Natural killer cell (primary cell): Measurements from ENCODE around the gene SLC25A22. TPM values are rescaled to one million over a fixed set of nuclear protein-coding genes. Genes with fewer than 3 reads are reported as not detected.
A peak's percentile ranks its signal among the peaks of the same experiment; 100 is the strongest.

ENCODE experiments used
- ATAC-seq, 3 donors: fragments of 150-1000 bp in 2 of 3; fragments of 200-7000 bp in 1 of 3; cut with Tn5 transposase; 1 replicate in 1 of 3; 2 replicates in 2 of 3; pipeline ENCODE4 v1.10.0; 2021; ENCODE audit warnings: mild to moderate bottlenecking in 2 of 3, moderate library complexity in 2 of 3
- DNase-seq, 2 donors: peaks; one replicate each; pipeline versions ENCODE4 v3.0.0 to v3.0.0-alpha.2; 2013 to 2021; ENCODE audit warnings: mixed read lengths in 1 of 2
- H3K27ac ChIP-seq: one replicate; pipeline ENCODE4 v1.5.1; 2013; ENCODE audit warnings: mild to moderate bottlenecking, low read length
- H3K27me3 ChIP-seq: one replicate; pipeline ENCODE4 v1.6.1; 2013; ENCODE audit warnings: low read length; ENCODE audit not compliant: control insufficient read depth, insufficient read depth
- H3K36me3 ChIP-seq: one replicate; pipeline ENCODE4 v1.6.1; 2013; ENCODE audit warnings: low read length; ENCODE audit not compliant: control insufficient read depth, insufficient read depth
- H3K4me1 ChIP-seq: one replicate; pipeline ENCODE4 v1.6.1; 2013; ENCODE audit warnings: low read length; ENCODE audit not compliant: control insufficient read depth, insufficient read depth
- H3K4me3 ChIP-seq: one replicate; pipeline ENCODE4 v1.5.1; 2013; ENCODE audit warnings: low read length
- H3K9me3 ChIP-seq: one replicate; pipeline ENCODE4 v1.6.1; 2013; ENCODE audit warnings: low read length; ENCODE audit not compliant: control insufficient read depth, insufficient read depth
- H3K27ac Mint-ChIP-seq, 2 donors: one replicate each; pipeline ENCODE4 v1.8.0; 2022; ENCODE audit warnings: mild to moderate bottlenecking in 2 of 2, mixed read lengths in 2 of 2, moderate library complexity in 1 of 2
- H3K27me3 Mint-ChIP-seq, 2 donors: one replicate each; pipeline ENCODE4 v1.8.0; 2022; ENCODE audit warnings: low read depth in 2 of 2, mixed read lengths in 2 of 2
- H3K36me3 Mint-ChIP-seq: one replicate; pipeline ENCODE4 v1.8.0; 2022; ENCODE audit warnings: mixed read lengths
- H3K4me1 Mint-ChIP-seq, 2 donors: one replicate each; pipeline ENCODE4 v1.8.0; 2022; ENCODE audit warnings: mixed read lengths in 2 of 2
- H3K4me3 Mint-ChIP-seq: one replicate; pipeline ENCODE4 v1.8.0; 2022; ENCODE audit warnings: mild to moderate bottlenecking, moderate library complexity, mixed read lengths
- H3K9me3 Mint-ChIP-seq, 2 donors: one replicate each; pipeline ENCODE4 v1.8.0; 2022; ENCODE audit warnings: mixed read lengths in 2 of 2
- CTCF ChIP-seq: fragments of 200-600 bp; IDR thresholded peaks from one replicate; pipeline ENCODE4 v1.8.0; 2022; ENCODE audit warnings: antibody characterized with exemption
- WGBS: methylation state at CpG from one replicate; pipeline ENCODE4 v1.1.7; 2013; ENCODE audit warnings: missing lambda C conversion rate; ENCODE audit not compliant: insufficient coverage; 5-methylcytosine and 5-hydroxymethylcytosine counted together
- intact Hi-C: fragments of 100-400 bp; cut with micrococcal nuclease; formaldehyde crosslinking; loops from one replicate; pipeline ENCODE4 v1.14.2; 2022
- total RNA-seq, 4 donors: library from RNA; stranded (reverse); fragments of 120-200 nt in 1 of 4; gene quantifications; one replicate each; pipeline versions ENCODE4 v1.2.3 to v1.2.4, GENCODE V29; 2013 to 2022

The SLC25A22 gene
- total RNA-seq, 3 donors from 2014 or later (not counting 1 experiment from before 2014, with no cell fraction given) = 22.8 to 34.6 (median 31.5) TPM

GRCh38 chr11:802693-803466 lies 4.8 kb upstream of the SLC25A22 start:
- no peak for TF ChIP-seq CTCF
- Mint-ChIP-seq H3K27me3 (no peaks in the 10 kb centered on the region), H3K4me3 (no peak overlapping the region), H3K4me1 (peaks cover 0 to 9% of the 10 kb centered on the region in 2 donors), H3K36me3 (no peaks in the 10 kb centered on the region), H3K27ac (no peak overlapping the region), H3K9me3 (no peaks in the 10 kb centered on the region)
- Histone ChIP-seq H3K4me3 (no peak overlapping the region), H3K4me1 (peaks cover 24% of the 10 kb centered on the region), H3K36me3 (peaks cover 5% of the 10 kb centered on the region), H3K27ac (no peak overlapping the region), H3K9me3 (no peaks in the 10 kb centered on the region), H3K27me3 (no peaks in the 10 kb centered on the region)
- WGBS = 96% methylated on average over 28 of the region's 28 CpGs
- DNase-seq (no peak), ATAC-seq (no peak)
- intact Hi-C loops = no loop called here

GRCh38 chr11:802018-802617 lies 4.0 kb upstream of the SLC25A22 start:
- no peaks in the 10 kb centered on the region for H3K27me3 Mint-ChIP-seq
- no peak overlapping the region for H3K4me3 ChIP-seq

GRCh38 chr11:801097-801780 lies 3.2 kb upstream of the SLC25A22 start:
- Mint-ChIP-seq H3K4me1 (peaks cover 0 to 19% of the 10 kb centered on the region in 2 donors), H3K9me3 (no peaks in the 10 kb centered on the region), H3K27me3 (no peaks in the 10 kb centered on the region), H3K27ac (no peak overlapping the region), H3K36me3 (no peaks in the 10 kb centered on the region), H3K4me3 (peak overlapping the region; percentile 31)
- ATAC-seq (no peak), DNase-seq (no peak)
- no peak for TF ChIP-seq CTCF
- intact Hi-C loops = no loop called here
- H3K4me1 ChIP-seq = peaks cover 36% of the 10 kb centered on the region
- 96% methylated on average over 20 of the region's 20 CpGs for WGBS
- no peak overlapping the region for H3K27ac ChIP-seq
- H3K27me3 ChIP-seq = no peaks in the 10 kb centered on the region
- no peaks in the 10 kb centered on the region for H3K9me3 ChIP-seq
- H3K36me3 ChIP-seq = peaks cover 5% of the 10 kb centered on the region
- no peak overlapping the region for H3K4me3 ChIP-seq

More at GRCh38 chr11:802018-802617, 4.0 kb upstream of the SLC25A22 start:
- no peak for ATAC-seq
- H3K27ac ChIP-seq = no peak overlapping the region
- intact Hi-C loops = no loop called here
- H3K4me1 ChIP-seq = peaks cover 27% of the 10 kb centered on the region
- no peak overlapping the region for H3K27ac Mint-ChIP-seq
- H3K4me3 Mint-ChIP-seq = peak overlapping the region; percentile 42
- WGBS = 95% methylated on average over 21 of the region's 21 CpGs
- H3K9me3 ChIP-seq = no peaks in the 10 kb centered on the region
- no peaks in the 10 kb centered on the region for H3K9me3 Mint-ChIP-seq
- DNase-seq = no peak
- peaks cover 5% of the 10 kb centered on the region for H3K36me3 ChIP-seq
- no peaks in the 10 kb centered on the region for H3K36me3 Mint-ChIP-seq
- peaks cover 0 to 10% of the 10 kb centered on the region in 2 donors for H3K4me1 Mint-ChIP-seq
- TF ChIP-seq CTCF = no peak
- H3K27me3 ChIP-seq = no peaks in the 10 kb centered on the region
